Muscle of back (tissue), 13 donors: Measurements from ENCODE around the gene TNFSF8. TPM values are rescaled to one million over a fixed set of nuclear protein-coding genes. Genes with fewer than 3 reads are reported as not detected.
A peak's percentile ranks its signal among the peaks of the same experiment; 100 is the strongest.

Experiments used
- DNase-seq, 3 donors: peaks; one replicate each; pipeline versions ENCODE4 v3.0.0 to v3.0.0-alpha.2; 2013
- long read RNA-seq, 9 donors: transcript quantifications; one replicate each; lab custom pipeline, GENCODE V29; 2026
- polyA plus RNA-seq, 10 donors: library from polyadenylated mRNA; unstranded; fragments of 120-200 nt; gene quantifications; one replicate each; pipeline ENCODE4 v1.2.1, GENCODE V29; 2013; ENCODE audit not compliant: insufficient read length in 10 of 10

Gene TNFSF8, protein sequence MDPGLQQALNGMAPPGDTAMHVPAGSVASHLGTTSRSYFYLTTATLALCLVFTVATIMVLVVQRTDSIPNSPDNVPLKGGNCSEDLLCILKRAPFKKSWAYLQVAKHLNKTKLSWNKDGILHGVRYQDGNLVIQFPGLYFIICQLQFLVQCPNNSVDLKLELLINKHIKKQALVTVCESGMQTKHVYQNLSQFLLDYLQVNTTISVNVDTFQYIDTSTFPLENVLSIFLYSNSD
- 1 to 10 TPM in 3 of 10 donors, under 1 TPM in 7; 0.45 to 2.3 (median 0.65) TPM for polyA plus RNA-seq
- long read RNA-seq, donor 1: 0 reads
- long read RNA-seq, donor 2, partial matches to known transcripts: 0 of 1 reads
- long read RNA-seq, donor 2, other reads (novel, unspliced or antisense): 0 of 1 reads
- long read RNA-seq, donor 3: 0 reads
- long read RNA-seq, donor 4: 0 reads
- long read RNA-seq, donor 5, partial matches to known transcripts: 0 of 2 reads
- long read RNA-seq, donor 5, other reads (novel, unspliced or antisense): 0 of 2 reads
- long read RNA-seq, donor 6: 0 reads
- long read RNA-seq, donor 7: 0 reads
- long read RNA-seq, donor 8: 0 reads
- long read RNA-seq, donor 9: 0 reads

DNA sequence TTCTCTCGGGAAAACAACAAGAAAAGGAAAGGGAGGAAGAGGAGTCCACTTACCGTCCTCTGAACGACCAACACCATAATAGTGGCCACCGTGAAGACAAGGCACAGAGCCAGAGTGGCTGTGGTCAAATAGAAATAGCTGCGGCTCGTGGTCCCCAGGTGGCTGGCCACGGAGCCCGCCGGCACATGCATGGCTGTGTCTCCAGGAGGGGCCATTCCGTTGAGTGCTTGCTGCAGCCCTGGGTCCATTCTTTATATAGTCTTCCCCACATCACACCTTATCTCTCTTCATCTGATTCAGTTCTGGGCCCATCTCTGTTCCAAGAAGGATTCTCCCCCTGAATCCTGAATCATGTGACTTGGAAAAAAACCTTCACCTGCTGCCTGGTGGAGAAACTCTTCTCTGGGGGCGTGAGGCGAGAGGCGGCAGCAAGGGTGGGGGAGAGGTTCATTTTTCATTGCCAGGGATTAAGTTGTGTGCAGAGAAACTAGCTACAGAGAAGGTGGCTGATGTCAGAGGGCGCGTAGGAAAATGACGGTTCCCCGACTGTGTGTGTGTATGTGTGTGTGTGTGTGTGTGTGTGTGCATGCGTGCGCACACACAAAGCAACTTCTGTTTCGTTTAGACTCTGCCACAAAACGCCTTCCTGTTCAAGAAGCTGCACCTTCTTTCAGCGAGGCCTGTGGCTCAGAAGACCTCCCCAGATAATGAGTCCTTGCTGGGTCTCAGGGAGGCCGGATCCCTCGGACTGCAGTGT is at the start of gene TNFSF8:
Gene TNFSF8, minus strand, starts transcription at position 536 of the 757 bp plus-strand sequence. Its CDS starts 288 bp downstream, at position 248.
- no peak for DNase-seq

DNA sequence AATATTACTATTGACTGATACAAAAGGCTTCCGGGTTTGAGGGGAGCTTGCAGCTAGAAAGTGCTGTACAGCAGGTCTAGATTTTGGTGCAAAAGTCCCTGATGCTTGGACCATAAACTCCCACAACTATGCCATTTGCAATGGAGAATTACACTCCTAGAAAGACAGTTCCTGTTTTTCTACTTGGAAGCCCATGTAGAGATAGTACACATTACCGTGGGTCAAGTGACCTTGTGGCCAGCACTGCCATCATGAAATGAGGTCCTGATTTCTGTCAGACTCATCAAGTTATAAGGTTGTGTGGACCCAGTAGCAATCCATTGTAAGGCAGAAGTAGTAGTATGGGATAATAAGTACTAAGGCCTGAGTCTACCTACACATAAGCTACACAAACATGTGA is 42.8 kb upstream of the TNFSF8 start:
- DNase-seq: no peak

DNA sequence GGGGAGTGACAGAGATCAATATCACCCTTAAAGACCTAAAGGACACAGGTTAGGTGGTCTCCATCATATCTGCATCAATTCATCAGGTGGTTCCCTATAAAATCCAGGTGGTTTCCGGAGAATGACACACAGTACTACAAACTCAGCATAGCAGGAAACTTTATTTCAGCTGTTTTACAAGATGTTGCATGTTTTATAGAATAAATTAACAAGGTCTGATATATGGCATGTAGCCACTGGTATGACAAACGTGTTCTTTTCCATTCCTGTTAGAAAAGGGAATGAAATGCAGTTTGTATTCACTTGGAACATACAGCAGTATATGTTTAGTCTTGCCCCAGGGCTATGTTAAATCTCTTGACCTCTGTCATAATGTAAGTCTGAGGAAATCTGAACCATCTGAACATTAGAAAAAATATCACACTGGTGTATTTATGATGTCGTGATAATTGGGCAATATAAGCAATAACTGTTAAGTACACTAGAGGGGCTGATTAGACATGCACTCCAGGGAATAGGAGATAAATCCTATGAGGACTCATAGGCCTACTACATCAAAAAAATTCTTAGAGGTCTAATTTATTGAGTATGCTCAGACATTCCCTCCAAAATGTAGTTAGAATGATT is 42.2 kb upstream of the TNFSF8 start:
- DNase-seq: no peak

DNA sequence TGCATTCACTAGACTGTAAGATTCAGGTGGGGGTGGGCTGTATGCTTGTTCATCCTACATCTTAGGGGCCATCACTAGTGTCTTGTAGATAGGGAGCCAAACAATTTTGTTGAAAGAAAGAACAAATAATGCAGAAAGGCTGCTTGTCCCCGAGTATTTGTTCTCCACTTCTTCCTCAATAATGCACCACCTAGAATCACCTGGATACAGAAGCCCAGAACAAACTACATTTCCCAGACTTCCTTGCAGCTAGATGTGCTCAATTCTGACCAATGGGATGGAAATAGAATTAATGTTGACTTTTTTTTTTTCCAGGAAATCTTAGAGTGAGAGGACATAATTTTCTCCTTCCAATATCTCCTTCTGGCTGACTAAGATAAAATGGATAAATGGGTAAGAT is 38.9 kb upstream of the TNFSF8 start:
- no peak for DNase-seq

DNA sequence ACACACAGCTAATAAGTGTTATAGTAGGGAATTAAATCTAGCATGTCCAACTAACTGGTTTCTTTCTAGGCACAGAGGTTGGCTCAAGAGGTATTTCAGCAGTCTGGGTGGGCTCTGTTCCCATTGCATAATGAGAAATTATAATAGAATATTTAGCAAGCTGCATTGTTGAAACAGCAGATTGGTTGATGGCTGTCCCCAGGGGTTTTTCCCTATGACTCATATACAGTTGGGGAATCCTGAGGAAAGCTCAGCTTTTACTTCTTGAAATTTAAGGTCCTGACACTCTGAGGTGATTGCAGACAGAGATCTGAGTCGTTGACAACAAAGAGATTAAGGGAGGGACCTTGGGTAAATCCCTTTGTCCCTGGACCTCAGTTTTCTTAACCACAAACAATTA is 38.3 kb upstream of the TNFSF8 start:
- DNase-seq: peak in 2 of 3 donors; percentile 13 to 37

DNA sequence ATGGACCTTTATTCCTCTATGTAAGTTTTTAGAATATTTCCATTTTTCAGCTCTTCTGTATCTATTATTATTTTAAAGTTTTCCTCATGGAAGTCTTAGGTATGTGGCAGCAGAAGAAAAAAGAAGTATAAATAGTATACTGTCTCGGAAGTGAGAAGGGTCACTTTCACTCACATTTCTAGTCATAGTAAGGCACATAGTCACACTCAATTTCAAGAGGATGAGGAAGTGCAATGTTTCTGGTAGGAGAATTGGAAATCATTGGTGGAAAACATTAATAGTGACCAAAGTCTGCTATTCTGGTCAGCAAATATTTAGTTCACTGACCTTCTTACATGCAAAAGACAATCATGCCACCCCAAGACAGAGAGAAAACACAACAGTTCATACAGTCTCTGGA is 35.2 kb upstream of the TNFSF8 start:
- DNase-seq: no peak

DNA sequence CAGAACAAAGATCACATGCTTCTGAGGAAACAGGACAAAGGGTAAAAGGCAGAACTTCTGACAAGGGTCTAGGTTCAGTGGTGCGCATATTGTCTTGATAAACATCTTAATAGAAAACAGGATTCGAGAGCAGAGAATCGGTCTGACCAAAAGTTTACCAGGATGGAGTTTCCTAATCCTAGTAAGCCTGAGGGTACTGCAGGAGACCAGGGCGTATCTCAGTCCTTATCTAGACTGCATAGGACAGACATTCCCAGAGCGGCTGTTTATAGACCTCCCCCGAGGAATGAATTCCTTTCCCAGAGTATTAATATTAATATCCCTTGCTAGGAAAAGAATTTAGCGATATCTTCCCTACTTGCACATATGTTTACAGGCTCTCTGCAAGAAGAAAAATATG is 32.4 kb upstream of the TNFSF8 start:
- DNase-seq: no peak

DNA sequence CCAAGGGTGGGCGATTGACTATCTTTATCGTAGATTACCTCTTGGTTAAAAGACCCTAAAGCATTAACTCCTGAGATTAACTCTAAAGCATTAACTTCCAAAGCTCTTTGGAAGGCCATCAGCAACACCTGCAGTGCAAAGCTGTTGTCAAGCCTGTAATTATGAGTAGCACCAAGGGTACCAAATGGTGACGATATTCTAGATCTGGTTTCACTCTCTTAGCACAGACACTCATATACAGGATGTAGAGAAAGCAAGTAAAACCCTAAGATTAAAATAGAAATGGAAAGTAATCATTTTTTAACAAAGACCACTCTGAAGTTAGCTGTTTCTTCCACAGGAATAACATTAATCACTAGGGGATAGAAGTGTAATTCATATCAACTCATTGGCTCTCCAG is 29.9 kb upstream of the TNFSF8 start:
- DNase-seq: no peak

DNA sequence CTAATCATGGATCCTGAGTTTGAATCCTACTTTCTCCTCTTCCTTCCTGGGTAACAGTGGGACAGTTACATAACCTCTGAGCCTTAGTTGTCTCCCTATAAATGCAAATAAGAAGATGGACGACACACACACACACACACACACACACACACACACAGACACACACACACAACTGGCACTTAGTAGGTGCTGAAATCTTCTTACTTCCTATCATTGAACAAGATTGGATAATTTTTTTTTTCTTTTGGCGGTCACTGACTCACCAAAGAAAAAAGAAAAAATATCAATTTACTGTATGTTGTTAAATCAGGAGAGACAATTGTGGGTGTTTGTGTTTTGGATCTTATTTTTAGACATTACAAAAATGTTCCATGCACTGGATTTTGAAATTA is 28.4 kb upstream of the TNFSF8 start:
- no peak for DNase-seq

DNA sequence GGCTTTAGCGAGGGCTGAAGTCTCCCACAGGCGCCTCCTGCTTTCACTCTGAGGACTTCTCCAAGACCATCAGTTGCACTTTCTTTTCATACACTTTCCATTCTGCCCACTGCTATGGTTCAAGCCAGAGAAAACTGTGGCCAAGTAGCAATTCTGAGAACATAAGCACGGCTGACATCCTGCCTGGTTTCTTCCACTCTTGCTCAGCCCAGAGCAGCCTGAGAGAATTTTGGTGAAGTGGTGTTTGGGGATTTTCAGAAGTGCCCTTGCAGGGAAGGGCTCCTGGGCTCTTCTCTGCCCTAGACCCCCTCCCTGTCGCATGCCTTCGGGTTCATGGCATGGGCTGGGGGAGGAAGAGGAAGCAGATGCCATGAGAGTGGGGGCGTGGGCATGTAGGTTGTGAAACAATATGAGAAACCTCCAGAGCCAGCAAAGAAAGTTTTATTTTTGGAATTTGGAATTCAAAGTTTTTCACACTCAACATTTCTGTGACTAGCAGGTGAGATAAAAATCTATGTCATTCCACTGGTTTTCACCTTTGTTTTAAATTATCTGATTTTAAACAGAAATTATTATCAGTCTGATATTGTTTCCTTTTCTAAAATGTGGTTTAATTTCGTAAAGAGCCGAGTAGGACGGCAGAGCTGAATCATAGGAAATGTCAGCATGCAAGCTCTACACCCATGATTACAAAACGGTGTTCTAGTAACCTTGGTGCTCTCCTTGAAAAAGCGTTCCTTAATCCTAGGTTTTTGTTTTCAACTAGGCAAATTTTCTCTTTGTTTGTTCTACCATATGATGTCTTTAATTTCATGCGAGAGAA is 27.8 kb upstream of the TNFSF8 start:
- DNase-seq: peak in 1 of 3 donors; percentile 42

DNA sequence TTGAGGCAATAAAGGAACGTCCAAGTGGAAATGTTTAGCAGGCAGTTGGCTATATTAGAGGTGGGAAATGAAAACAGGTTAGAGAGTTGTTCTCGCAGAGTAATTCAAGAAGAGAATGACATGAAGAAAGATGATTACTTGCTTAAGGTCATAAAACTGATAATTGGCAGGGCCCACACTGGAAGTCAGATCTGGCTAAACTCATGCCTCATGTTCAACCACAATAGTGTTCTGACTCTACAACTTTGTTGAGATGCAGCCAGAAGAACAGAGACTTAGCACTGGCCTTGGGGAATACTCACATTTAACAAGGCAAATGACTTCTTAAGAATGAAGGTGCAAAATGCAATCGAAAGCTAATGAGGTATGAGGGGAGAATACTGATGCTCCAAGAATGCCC is 27.2 kb upstream of the TNFSF8 start:
- no peak for DNase-seq

DNA sequence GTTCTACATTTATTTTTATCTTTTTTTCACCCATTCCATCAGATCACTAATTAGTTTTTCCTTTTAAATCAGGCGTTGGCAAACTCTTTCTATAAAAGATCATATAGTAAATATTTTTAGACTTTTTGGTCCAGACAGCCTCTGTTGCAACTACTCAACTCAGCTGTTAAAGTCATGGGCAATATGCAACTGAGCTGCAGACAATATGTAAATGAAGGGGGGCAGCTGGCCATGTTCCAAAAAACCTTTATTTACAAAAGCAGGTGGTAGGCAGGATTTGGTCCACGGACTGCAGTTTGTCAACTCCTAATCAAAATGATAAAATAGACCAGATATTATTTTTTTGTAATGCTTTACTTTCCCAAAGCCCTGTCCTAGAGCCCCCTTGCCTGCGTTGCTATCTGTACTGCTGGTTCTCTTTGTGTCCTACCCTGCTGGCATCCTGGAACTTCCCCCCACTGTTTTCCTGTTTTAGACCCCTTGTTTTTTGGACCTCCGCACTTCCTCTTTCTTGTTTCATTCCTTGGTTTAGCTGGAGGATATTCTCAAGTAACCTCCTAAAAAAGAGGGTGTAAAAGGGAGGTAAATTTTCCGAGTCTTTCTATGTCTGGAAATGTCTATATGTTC is 24.7 kb upstream of the TNFSF8 start:
- no peak for DNase-seq

DNA sequence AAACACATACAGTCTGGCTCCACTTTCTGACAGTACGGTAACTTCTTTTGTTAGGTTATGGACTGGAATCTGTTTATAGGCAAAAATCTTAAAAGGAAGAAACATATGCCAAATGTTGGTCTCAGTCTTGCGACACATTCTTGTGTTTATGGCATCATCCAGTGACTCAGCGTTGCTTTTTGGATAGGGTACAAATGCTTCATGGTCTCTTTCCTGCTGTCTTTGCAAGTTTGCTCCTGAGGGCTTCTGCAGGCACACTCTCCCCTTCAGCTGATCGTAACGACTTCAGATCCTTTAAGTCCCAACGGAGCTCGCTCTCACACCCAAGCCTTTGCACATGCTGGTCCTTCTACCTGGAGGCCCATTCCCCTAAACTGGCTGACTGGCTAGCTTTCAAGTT is 23.6 kb upstream of the TNFSF8 start:
- DNase-seq: peak in 1 of 3 donors; percentile 71

DNA sequence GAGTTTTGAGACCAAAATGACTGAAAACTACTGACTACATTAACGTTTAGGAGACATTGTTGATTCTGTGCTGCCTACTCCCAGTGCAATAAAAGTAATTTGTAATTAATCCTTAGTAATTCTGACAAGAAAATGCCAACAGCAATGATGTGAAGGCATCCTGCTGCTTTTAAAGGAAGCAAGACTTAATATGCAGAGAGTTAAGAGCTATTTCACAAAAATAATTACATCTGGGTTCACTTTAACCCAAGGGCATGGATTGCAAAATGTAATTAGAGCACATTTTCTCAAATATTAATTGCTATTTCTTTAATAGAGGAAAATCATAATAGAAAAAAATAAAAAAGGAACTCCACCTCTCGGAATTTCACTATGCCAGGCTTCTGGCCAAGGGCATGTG is 22.7 kb upstream of the TNFSF8 start:
- no peak for DNase-seq

DNA sequence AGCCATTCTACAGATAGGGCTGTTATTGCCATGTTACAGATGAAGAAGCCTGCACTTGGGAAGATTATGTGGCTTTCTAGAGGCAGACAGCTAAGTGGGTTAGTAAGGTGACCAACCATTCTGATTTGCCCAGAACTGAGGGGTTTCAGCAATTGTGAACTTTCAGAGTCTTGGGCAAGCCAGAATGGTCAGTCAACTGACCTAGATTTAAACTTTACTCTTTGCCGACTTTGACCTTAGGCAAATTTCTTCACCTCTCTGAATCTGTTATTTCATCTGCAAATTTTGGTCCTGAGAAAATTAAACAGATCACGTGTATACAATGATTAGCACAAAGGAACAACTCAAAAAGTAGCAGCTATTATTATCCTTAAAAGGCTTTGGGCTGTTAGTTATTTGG is 20.4 kb upstream of the TNFSF8 start:
- DNase-seq: no peak

DNA sequence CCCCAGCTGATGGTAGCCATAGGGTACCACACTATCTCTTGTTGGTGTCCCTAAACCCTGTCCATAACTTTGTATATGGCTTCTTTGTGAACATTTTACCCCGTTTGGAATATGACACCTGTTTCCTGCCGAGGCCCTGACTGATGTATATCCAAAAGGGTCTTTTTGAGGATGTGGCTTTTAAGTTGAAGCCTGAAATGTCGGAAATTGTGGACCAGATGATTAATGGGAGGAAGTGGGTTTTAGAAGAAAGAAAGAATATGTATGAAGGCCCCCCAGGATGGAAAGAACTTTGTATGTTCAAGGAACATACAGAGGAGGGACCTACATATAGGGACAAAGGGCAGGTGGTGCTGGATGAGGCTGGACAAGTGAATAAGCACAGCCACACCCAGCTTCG is 16.7 kb upstream of the TNFSF8 start:
- DNase-seq: no peak

DNA sequence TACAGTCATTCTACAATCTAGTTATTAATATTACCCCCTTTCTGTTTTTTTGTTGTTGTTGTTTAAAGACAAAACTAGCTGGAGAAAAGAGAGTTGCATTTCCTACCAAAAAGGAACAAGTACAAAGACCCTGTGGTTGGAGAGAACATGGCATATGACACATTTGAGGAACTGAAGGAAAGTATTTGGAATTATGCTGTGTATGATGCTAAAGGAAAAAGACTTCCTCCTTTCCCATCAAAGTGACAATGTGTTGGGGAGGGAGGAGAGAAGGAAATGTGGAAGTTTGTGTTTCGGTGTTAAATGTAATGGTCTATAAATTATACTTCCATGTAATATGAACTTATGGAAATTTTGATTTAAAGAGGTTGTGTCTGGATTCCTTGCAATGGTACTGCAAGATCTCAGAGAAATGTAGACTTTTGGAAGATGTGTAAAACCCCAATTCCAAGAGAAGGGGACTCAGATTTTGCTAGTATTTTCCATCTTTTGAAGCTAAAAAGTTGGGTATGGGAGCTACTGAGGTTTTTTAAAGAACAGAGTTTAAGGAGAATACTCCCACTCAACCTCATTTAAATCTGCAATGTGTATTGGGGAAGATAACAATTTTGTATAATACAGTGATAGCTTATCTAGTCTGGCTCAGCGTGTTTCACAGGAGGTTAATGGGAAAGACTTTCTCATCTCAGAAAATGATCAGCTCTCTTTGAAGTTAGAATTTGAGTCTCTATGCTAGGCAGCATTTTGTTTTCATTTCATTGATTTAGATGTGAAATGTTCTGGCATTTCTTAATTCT is 15.4 kb upstream of the TNFSF8 start:
- no peak for DNase-seq

DNA sequence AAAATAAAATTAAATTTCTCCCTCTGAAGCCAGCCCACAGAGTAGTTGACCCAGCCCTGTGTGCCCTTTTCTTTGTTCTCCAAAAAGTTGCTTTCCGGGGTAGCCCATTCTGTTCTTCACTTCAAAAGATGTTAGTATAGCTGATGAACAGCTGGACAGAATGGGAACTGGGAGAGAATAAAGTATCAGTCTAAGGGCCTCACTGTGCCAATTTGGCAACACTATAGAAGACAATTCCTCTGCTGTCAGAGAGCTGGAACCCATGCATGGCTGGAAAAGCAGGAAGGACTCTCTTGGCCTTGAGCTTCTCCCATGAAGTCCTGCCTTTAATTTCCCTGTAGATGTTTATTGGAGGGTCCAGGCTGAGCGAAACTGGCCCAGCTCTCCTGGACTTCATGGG is 11.0 kb upstream of the TNFSF8 start:
- no peak for DNase-seq

DNA sequence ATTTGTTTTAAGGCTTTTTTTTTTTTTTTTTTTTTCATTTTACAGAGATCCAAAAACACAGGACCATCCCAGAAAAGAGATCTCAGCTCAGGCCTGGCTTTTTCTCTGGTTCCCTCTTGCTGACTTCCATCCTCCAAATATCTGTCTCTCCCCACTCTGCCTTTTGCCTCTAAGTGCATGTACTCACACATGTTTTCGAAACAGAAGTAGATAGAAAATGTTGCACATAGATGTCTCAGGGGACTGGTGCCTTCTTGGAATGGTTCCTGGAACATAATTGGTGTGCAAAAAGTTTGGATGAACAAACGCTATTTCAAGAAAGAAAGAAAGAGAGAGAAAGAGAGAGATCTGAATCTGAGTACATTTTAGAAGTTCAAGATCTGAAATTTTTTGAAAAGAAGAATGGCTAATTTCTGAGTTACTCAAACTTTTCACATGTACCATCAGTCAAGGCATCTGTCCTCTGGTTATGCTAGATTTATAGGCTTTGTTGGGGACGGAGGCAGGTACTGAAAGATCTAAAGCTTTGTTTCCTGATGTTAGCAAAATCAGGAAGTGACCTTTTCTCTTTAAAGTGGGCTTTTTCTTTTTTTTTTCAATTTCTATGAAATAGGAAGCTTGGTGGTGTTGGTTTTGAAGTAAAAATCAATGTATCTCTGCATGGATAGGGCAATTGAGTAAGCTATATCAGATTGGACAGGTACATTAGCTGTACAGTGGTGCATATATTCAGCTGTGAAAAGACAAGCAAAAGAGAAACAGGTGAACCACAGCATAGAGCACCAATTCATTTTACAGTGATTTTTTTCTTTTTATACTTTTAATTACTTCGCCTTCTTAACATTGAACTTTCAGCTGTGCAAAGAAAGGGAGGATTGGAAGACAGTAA is 8.5 kb upstream of the TNFSF8 start:
- DNase-seq: peak; percentile 22 to 74 (median 61)
